MM.1S (cell line): ENCODE measurements around the gene NAE1.
"Not testable (repeated sequence)": the region's sequence is repeated elsewhere in the genome, so short reads cannot be mapped to it uniquely, and the experiment has no call there.

Experiments
- DNase-seq: peaks from one replicate; pipeline ENCODE4 v3.0.0-alpha.2; 2015
- H2AFZ ChIP-seq: fragments of 300-600 bp; sonication (generic); 2 replicates; pipeline ENCODE4 v1.6.0; 2016; ENCODE audit warnings: antibody characterized with exemption, low read length
- H3F3A ChIP-seq: fragments of 300-600 bp; sonication (generic); 2 replicates; pipeline ENCODE4 v1.6.1; 2016; ENCODE audit warnings: mild to moderate bottlenecking, antibody characterized with exemption, low read length, moderate library complexity, mixed read lengths; ENCODE audit not compliant: insufficient read depth
- H3K27ac ChIP-seq: fragments of 300-600 bp; sonication (generic); 2 replicates; pipeline ENCODE4 v1.5.1; 2016; ENCODE audit warnings: mild to moderate bottlenecking, low read length
- H3K27me3 ChIP-seq: fragments of 300-600 bp; sonication (generic); replicated peaks from 2 replicates; pipeline ENCODE4 v1.6.0; 2016; ENCODE audit warnings: low read length; ENCODE audit not compliant: insufficient read depth
- H3K36me3 ChIP-seq: fragments of 300-600 bp; sonication (generic); replicated peaks from 2 replicates; pipeline ENCODE4 v1.6.1; 2016; ENCODE audit warnings: mild to moderate bottlenecking, low read length, mixed read lengths; ENCODE audit not compliant: insufficient read depth
- H3K4me1 ChIP-seq: fragments of 300-600 bp; sonication (generic); 2 replicates; pipeline ENCODE4 v1.6.1; 2016; ENCODE audit warnings: low read length, mixed read lengths
- H3K4me2 ChIP-seq: fragments of 300-600 bp; sonication (generic); 2 replicates; pipeline ENCODE4 v1.6.0; 2016; ENCODE audit warnings: low read depth, low read length
- H3K4me3 ChIP-seq: fragments of 300-600 bp; sonication (generic); 2 replicates; pipeline ENCODE4 v1.5.1; 2016; ENCODE audit warnings: low read length, mixed read lengths
- H3K79me2 ChIP-seq: fragments of 300-600 bp; sonication (generic); 2 replicates; pipeline ENCODE4 v1.6.1; 2016; ENCODE audit warnings: mixed run types, low read length, mixed read lengths
- H3K9ac ChIP-seq: fragments of 300-600 bp; sonication (generic); 2 replicates; pipeline ENCODE4 v1.6.1; 2016; ENCODE audit warnings: low read length, mixed read lengths
- H3K9me2 ChIP-seq: fragments of 300-600 bp; sonication (generic); replicated peaks from 2 replicates; pipeline ENCODE4 v1.6.1; 2016; ENCODE audit warnings: mild to moderate bottlenecking, low read length, mixed read lengths; ENCODE audit not compliant: insufficient read depth
- H3K9me3 ChIP-seq: fragments of 300-600 bp; sonication (generic); replicated peaks from 2 replicates; pipeline ENCODE4 v1.6.1; 2016; ENCODE audit warnings: mild to moderate bottlenecking, low read length, mixed read lengths; ENCODE audit not compliant: insufficient read depth
- H4K20me1 ChIP-seq: fragments of 300-600 bp; sonication (generic); 2 replicates; pipeline ENCODE4 v1.6.1; 2016; ENCODE audit warnings: mild to moderate bottlenecking, low read length, moderate library complexity, mixed read lengths; ENCODE audit not compliant: insufficient read depth
- EZH2 ChIP-seq: fragments of 300-600 bp; sonication (generic); optimal IDR thresholded peaks from 2 replicates; pipeline ENCODE3; 2017; ENCODE audit warnings: low read depth, mild to moderate bottlenecking, antibody characterized with exemption, low read length, mixed read lengths
- EZH2phosphoT487 ChIP-seq: fragments of 300-600 bp; sonication (generic); IDR thresholded peaks from 2 replicates; pipeline ENCODE4 v1.6.1; 2018; ENCODE audit warnings: antibody characterized with exemption, low read length
- TF ChIP-seq, protein P1 (sequence below): fragments of 300-600 bp; sonication (generic); IDR thresholded peaks from 2 replicates; pipeline ENCODE4 v1.5.1; 2016; ENCODE audit warnings: antibody characterized with exemption, low read length, mixed read lengths

NAE1 gene

DNA sequence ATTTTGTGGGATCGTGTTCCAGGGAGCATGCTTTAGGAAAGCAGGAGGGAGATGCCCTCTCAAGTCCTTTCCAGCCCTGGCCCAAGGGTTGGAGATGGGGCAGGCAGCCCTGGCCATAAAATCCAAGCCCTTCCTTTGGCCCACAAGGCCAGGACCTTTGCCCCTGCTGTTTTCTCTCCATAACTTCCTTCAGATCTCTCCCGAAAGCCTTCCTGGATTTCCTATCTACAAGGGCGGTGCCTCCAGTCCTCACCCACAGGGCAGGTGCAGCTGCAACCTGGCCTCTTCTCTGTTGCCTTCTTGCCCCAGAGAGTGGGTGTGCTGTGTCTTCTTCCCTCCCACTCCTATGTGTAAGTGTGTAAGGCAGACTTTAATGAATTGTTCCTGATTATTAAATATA lies 41.1 kb upstream of the NAE1 start:
- no peak for DNase-seq

DNA sequence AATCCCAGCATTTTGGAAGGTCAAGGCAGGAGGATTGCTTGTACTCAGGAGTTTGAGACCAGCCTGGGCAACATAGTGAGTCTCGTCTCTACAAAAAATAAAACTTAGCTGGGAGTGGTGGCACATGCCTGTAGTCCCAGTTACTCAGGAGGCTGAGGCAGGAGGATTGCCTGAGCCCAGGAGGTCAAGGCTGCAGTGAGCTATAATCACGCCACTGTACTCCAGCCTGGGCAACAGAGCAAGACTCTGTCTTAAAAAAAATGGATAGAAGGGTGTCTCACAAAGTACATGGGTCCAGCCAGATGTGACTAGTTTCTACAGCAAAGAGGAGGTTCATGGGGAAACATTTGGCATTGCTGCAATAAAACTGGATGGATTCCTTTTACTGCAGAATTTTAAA lies 40.6 kb upstream of the NAE1 start:
- not testable (repeated sequence) for H3K27me3 ChIP-seq, H3K9me3 ChIP-seq, H3K9me2 ChIP-seq, H3K79me2 ChIP-seq, H3K27ac ChIP-seq, H2AFZ ChIP-seq, H3K4me3 ChIP-seq, H3K36me3 ChIP-seq, DNase-seq, H3K9ac ChIP-seq, H4K20me1 ChIP-seq, H3K4me2 ChIP-seq
- peaks cover 13% of the 10 kb centered on the region for H3K4me1 ChIP-seq
- H3F3A ChIP-seq: peaks cover 34% of the 10 kb centered on the region

More for the DNA sequence above, 41.1 kb upstream of the NAE1 start:
- TF ChIP-seq EZH2phosphoT487 (no peak), EZH2 (no peak)
- TF ChIP-seq, protein P1, sequence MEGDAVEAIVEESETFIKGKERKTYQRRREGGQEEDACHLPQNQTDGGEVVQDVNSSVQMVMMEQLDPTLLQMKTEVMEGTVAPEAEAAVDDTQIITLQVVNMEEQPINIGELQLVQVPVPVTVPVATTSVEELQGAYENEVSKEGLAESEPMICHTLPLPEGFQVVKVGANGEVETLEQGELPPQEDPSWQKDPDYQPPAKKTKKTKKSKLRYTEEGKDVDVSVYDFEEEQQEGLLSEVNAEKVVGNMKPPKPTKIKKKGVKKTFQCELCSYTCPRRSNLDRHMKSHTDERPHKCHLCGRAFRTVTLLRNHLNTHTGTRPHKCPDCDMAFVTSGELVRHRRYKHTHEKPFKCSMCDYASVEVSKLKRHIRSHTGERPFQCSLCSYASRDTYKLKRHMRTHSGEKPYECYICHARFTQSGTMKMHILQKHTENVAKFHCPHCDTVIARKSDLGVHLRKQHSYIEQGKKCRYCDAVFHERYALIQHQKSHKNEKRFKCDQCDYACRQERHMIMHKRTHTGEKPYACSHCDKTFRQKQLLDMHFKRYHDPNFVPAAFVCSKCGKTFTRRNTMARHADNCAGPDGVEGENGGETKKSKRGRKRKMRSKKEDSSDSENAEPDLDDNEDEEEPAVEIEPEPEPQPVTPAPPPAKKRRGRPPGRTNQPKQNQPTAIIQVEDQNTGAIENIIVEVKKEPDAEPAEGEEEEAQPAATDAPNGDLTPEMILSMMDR: no peak
- Histone ChIP-seq H3K27me3 (no peaks in the 10 kb centered on the region), H4K20me1 (no peaks in the 10 kb centered on the region), H3K4me1 (peaks cover 13% of the 10 kb centered on the region), H3K27ac (no peak overlapping the region), H3K4me3 (no peak overlapping the region), H3K9me3 (no peaks in the 10 kb centered on the region), H3K9ac (no peak overlapping the region), H3F3A (peaks cover 34% of the 10 kb centered on the region), H2AFZ (no peak overlapping the region), H3K36me3 (no peaks in the 10 kb centered on the region), H3K4me2 (no peak overlapping the region), H3K79me2 (no peaks in the 10 kb centered on the region), H3K9me2 (no peaks in the 10 kb centered on the region)

DNA sequence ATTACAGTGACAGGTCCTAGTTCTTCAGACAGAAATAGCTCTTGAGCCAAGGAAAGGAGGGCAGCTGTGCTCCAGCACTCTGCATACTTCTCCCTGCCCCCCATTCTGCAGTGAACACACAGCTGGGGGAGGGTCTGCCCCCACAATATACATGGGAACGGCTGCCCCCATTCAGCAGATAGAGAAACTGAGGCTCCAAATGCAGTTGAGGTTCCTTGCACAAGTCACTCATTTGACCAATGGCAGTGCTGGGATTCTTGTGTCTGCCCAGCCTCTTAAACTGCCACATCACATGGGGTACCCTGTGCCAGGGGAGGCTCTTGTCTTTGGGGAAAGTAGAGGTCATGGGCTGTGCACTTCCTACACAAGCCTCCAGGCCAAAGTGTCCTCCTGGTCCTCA lies 38.6 kb upstream of the NAE1 start:
- Histone ChIP-seq H3K9me3 (no peaks in the 10 kb centered on the region), H3K27me3 (no peaks in the 10 kb centered on the region), H3K36me3 (no peaks in the 10 kb centered on the region), H3K4me1 (peaks cover 1% of the 10 kb centered on the region), H3K9ac (no peak overlapping the region), H3K4me2 (no peak overlapping the region), H3K79me2 (no peaks in the 10 kb centered on the region), H2AFZ (no peak overlapping the region), H3K9me2 (no peaks in the 10 kb centered on the region), H3K27ac (no peak overlapping the region), H3K4me3 (no peak overlapping the region), H3F3A (peaks cover 16% of the 10 kb centered on the region), H4K20me1 (no peaks in the 10 kb centered on the region)
- TF ChIP-seq EZH2phosphoT487 (no peak), EZH2 (no peak)
- TF ChIP-seq, protein P1: no peak
- no peak for DNase-seq

DNA sequence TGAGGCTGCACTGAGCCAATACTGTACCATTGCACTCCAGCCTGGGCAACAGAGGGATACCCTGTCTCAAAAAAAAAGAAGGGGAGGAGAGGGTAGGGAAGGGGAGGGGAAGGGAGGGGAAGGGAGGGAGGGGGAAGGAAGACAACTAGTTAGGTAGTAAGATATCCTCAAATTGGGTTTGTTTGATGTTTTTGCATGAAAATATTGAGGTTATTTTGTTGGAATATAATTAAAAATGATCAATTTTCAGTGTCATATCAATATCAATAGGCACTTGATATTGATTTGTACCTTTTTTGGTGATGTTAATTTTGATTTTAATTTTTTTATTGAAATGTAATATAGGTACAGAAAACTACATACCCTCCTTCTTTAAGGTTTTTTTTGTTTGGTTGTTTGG lies 32.9 kb upstream of the NAE1 start:
- H3K9me3 ChIP-seq: no peaks in the 10 kb centered on the region
- TF ChIP-seq EZH2: no peak
- no peak for TF ChIP-seq EZH2phosphoT487
- TF ChIP-seq, protein P1: no peak
- H2AFZ ChIP-seq: no peak overlapping the region
- no peaks in the 10 kb centered on the region for H4K20me1 ChIP-seq
- H3K4me3 ChIP-seq: no peak overlapping the region
- H3K9me2 ChIP-seq: no peaks in the 10 kb centered on the region
- DNase-seq: no peak
- no peak overlapping the region for H3K27ac ChIP-seq
- H3F3A ChIP-seq: no peaks in the 10 kb centered on the region
- no peak overlapping the region for H3K9ac ChIP-seq
- H3K36me3 ChIP-seq: no peaks in the 10 kb centered on the region
- no peak overlapping the region for H3K4me2 ChIP-seq
- no peaks in the 10 kb centered on the region for H3K4me1 ChIP-seq
- no peaks in the 10 kb centered on the region for H3K79me2 ChIP-seq
- no peaks in the 10 kb centered on the region for H3K27me3 ChIP-seq
